ENCODE results near the gene BORCS5. TPM values are rescaled to one million over a fixed set of nuclear protein-coding genes. Genes with fewer than 3 reads are reported as not detected.

The BORCS5 gene
- total and polyA plus RNA-seq, 3 experiments from 2014 or later, result 22.0 to 39.7 (median 36.4) TPM

GRCh38 chr12:12473223-12473622 is 116.3 kb downstream of the BORCS5 start:
- Histone ChIP-seq H3K36me3 (ENCODE audit: insufficient read depth, low read length) (peaks cover 11% of the 10 kb centered on the region), H3K9me3 (ENCODE audit: low read length) (no peaks in the 10 kb centered on the region), H3K4me1 (ENCODE audit: insufficient read depth, low read length) (peaks cover 29% of the 10 kb centered on the region), H3K27ac (ENCODE audit: low read depth, low read length) (no peak overlapping the region), H3K4me3 (ENCODE audit: low read length) (no peak overlapping the region), H3K27me3 (ENCODE audit: insufficient read depth, low read length, poor library complexity, severe bottlenecking) (no peaks in the 10 kb centered on the region)
- DNase-seq, result no peak
- Mint-ChIP-seq H3K4me3 (peak overlapping the region in 2 of 7 donors; percentile 5 to 10), H3K27ac (peak overlapping the region; percentile 57 to 99 (median 95)), H3K27me3 (no peaks in the 10 kb centered on the region), H3K4me1 (peaks cover 50 to 73% (median 55%) of the 10 kb centered on the region in 3 donors), H3K9me3 (peaks cover 0 to 2% (median 0%) of the 10 kb centered on the region in 5 donors), H3K36me3 (peaks cover 19 to 75% (median 22%) of the 10 kb centered on the region in 3 donors)
- POLR2A ChIA-PET, result interaction anchor here (3.2 kb wide), 1 partner anchor 31 kb away, joined by 13 read pairs; no protein-coding TSS in a partner anchor
- CTCF ChIA-PET, result interaction anchor here (1.0 to 4.5 kb wide), 5 partner anchors 12 to 263 kb away, joined by 3 to 24 read pairs (median 8); no protein-coding TSS in a partner anchor

- no peaks in the 10 kb centered on the region for H3K9me3 ChIP-seq (ENCODE audit: low read length)
- DNase-seq, result no peak
- peaks cover 0 to 2% (median 0%) of the 10 kb centered on the region in 5 donors for H3K9me3 Mint-ChIP-seq
- H3K27me3 Mint-ChIP-seq, result no peaks in the 10 kb centered on the region
- peaks cover 11% of the 10 kb centered on the region for H3K36me3 ChIP-seq (ENCODE audit: insufficient read depth, low read length)
- H3K27me3 ChIP-seq (ENCODE audit: insufficient read depth, low read length, poor library complexity, severe bottlenecking), result no peaks in the 10 kb centered on the region
- H3K27ac Mint-ChIP-seq, result peak overlapping the region; percentile 88 to 99 (median 95)
- H3K27ac ChIP-seq (ENCODE audit: low read depth, low read length), result peak overlapping the region; percentile 71
- H3K4me3 Mint-ChIP-seq, result peak overlapping the region; percentile 23 to 82 (median 75)
- peaks cover 43 to 71% (median 54%) of the 10 kb centered on the region in 3 donors for H3K4me1 Mint-ChIP-seq
- peak overlapping the region; percentile 5 for H3K4me3 ChIP-seq (ENCODE audit: low read length)
- CTCF ChIA-PET, result interaction anchor here (0.7 to 4.5 kb wide), 14 partner anchors 9 to 262 kb away, joined by 3 to 24 read pairs (median 4); partner anchors contain the start of genes BORCS5 and DUSP16
- H3K36me3 Mint-ChIP-seq, result peaks cover 27 to 77% (median 29%) of the 10 kb centered on the region in 3 donors
- H3K4me1 ChIP-seq (ENCODE audit: insufficient read depth, low read length), result peaks cover 23% of the 10 kb centered on the region
- POLR2A ChIA-PET, result interaction anchor here (0.8 to 3.2 kb wide), 6 partner anchors 9 to 95 kb away, joined by 3 to 13 read pairs (median 5); no protein-coding TSS in a partner anchor
These were observed 117.6 kb downstream of the BORCS5 start for GRCh38 chr12:12474471-12474928.

GRCh38 chr12:12474931-12475795 is 118.3 kb downstream of the BORCS5 start:
- peaks cover 28 to 79% (median 36%) of the 10 kb centered on the region in 3 donors for H3K36me3 Mint-ChIP-seq
- Histone ChIP-seq H3K4me1 (ENCODE audit: insufficient read depth, low read length) (peaks cover 23% of the 10 kb centered on the region), H3K27ac (ENCODE audit: low read depth, low read length) (peak overlapping the region; percentile 71), H3K9me3 (ENCODE audit: low read length) (no peaks in the 10 kb centered on the region), H3K36me3 (ENCODE audit: insufficient read depth, low read length) (peaks cover 16% of the 10 kb centered on the region), H3K27me3 (ENCODE audit: insufficient read depth, low read length, poor library complexity, severe bottlenecking) (no peaks in the 10 kb centered on the region), H3K4me3 (ENCODE audit: low read length) (peak overlapping the region; percentile 5)
- peak overlapping the region; percentile 23 to 82 (median 75) for H3K4me3 Mint-ChIP-seq
- H3K4me1 Mint-ChIP-seq, result peaks cover 42 to 75% (median 61%) of the 10 kb centered on the region in 3 donors
- H3K27ac Mint-ChIP-seq, result peak overlapping the region; percentile 88 to 99 (median 95)
- peak in 4 of 5 donors; percentile 30 to 74 (median 54) for DNase-seq
- H3K27me3 Mint-ChIP-seq, result no peaks in the 10 kb centered on the region
- peaks cover 0 to 2% (median 0%) of the 10 kb centered on the region in 5 donors for H3K9me3 Mint-ChIP-seq
- ChIA-PET POLR2A (interaction anchor here (0.6 to 3.2 kb wide), 9 partner anchors 10 to 230 kb away, joined by 3 to 13 read pairs (median 4); no protein-coding TSS in a partner anchor), CTCF (interaction anchor here (0.7 to 4.5 kb wide), 14 partner anchors 8 to 261 kb away, joined by 3 to 24 read pairs (median 4); partner anchors contain the start of genes BORCS5 and DUSP16)

GRCh38 chr12:12476857-12477531 is 120.1 kb downstream of the BORCS5 start:
- no peaks in the 10 kb centered on the region for H3K9me3 ChIP-seq (ENCODE audit: low read length)
- peaks cover 16% of the 10 kb centered on the region for H3K36me3 ChIP-seq (ENCODE audit: insufficient read depth, low read length)
- H3K27me3 Mint-ChIP-seq, result no peaks in the 10 kb centered on the region
- CTCF ChIA-PET, result interaction anchor here (1.0 to 2.7 kb wide), 5 partner anchors 9 to 100 kb away, joined by 3 to 13 read pairs (median 5); partner anchors contain the start of gene DUSP16
- no peaks in the 10 kb centered on the region for H3K27me3 ChIP-seq (ENCODE audit: insufficient read depth, low read length, poor library complexity, severe bottlenecking)
- DNase-seq, result no peak
- peak overlapping the region in 1 of 7 donors; percentile 74 for H3K4me3 Mint-ChIP-seq
- POLR2A ChIA-PET, result interaction anchor here (0.7 to 1.6 kb wide), 4 partner anchors 11 to 100 kb away, joined by 3 to 5 read pairs (median 3); no protein-coding TSS in a partner anchor
- no peaks in the 10 kb centered on the region for H3K9me3 Mint-ChIP-seq
- peaks cover 25 to 70% (median 28%) of the 10 kb centered on the region in 3 donors for H3K36me3 Mint-ChIP-seq
- H3K4me1 Mint-ChIP-seq, result peaks cover 38 to 72% (median 69%) of the 10 kb centered on the region in 3 donors
- no peak overlapping the region for H3K4me3 ChIP-seq (ENCODE audit: low read length)
- peak overlapping the region in 7 of 8 donors; percentile 48 to 97 (median 68) for H3K27ac Mint-ChIP-seq
- no peak overlapping the region for H3K27ac ChIP-seq (ENCODE audit: low read depth, low read length)
- H3K4me1 ChIP-seq (ENCODE audit: insufficient read depth, low read length), result peaks cover 35% of the 10 kb centered on the region

GRCh38 chr12:12477532-12477890 is 120.6 kb downstream of the BORCS5 start:
- no peak overlapping the region for H3K4me3 ChIP-seq (ENCODE audit: low read length)
- no peaks in the 10 kb centered on the region for H3K27me3 ChIP-seq (ENCODE audit: insufficient read depth, low read length, poor library complexity, severe bottlenecking)
- Mint-ChIP-seq H3K27me3 (no peaks in the 10 kb centered on the region), H3K27ac (peak overlapping the region in 7 of 8 donors; percentile 52 to 88 (median 79)), H3K36me3 (peaks cover 27 to 72% (median 28%) of the 10 kb centered on the region in 3 donors), H3K4me1 (peaks cover 42 to 77% (median 73%) of the 10 kb centered on the region in 3 donors), H3K9me3 (no peaks in the 10 kb centered on the region), H3K4me3 (no peak overlapping the region)
- ChIA-PET POLR2A (interaction anchor here (0.7 to 1.1 kb wide), 2 partner anchors 11 to 36 kb away, joined by 3 read pairs; no protein-coding TSS in a partner anchor), CTCF (interaction anchor here (1.4 to 2.7 kb wide), 4 partner anchors 9 to 100 kb away, joined by 3 to 13 read pairs (median 8); partner anchors contain the start of gene DUSP16)
- DNase-seq, result no peak
- H3K36me3 ChIP-seq (ENCODE audit: insufficient read depth, low read length), result peaks cover 16% of the 10 kb centered on the region
- H3K27ac ChIP-seq (ENCODE audit: low read depth, low read length), result no peak overlapping the region
- H3K4me1 ChIP-seq (ENCODE audit: insufficient read depth, low read length), result peaks cover 38% of the 10 kb centered on the region
- no peaks in the 10 kb centered on the region for H3K9me3 ChIP-seq (ENCODE audit: low read length)

GRCh38 chr12:12480074-12480473 is 123.2 kb downstream of the BORCS5 start:
- Mint-ChIP-seq H3K27ac (peak overlapping the region; percentile 35 to 88 (median 68)), H3K4me1 (peaks cover 38 to 76% (median 70%) of the 10 kb centered on the region in 3 donors), H3K9me3 (no peaks in the 10 kb centered on the region), H3K27me3 (no peaks in the 10 kb centered on the region), H3K4me3 (peak overlapping the region in 1 of 7 donors; percentile 44), H3K36me3 (peaks cover 28 to 77% (median 34%) of the 10 kb centered on the region in 3 donors)
- Histone ChIP-seq H3K27me3 (ENCODE audit: insufficient read depth, low read length, poor library complexity, severe bottlenecking) (no peaks in the 10 kb centered on the region), H3K4me3 (ENCODE audit: low read length) (no peak overlapping the region), H3K36me3 (ENCODE audit: insufficient read depth, low read length) (peaks cover 16% of the 10 kb centered on the region), H3K9me3 (ENCODE audit: low read length) (no peaks in the 10 kb centered on the region), H3K27ac (ENCODE audit: low read depth, low read length) (no peak overlapping the region), H3K4me1 (ENCODE audit: insufficient read depth, low read length) (peaks cover 37% of the 10 kb centered on the region)
- no peak for DNase-seq
- POLR2A ChIA-PET, result interaction anchor here (0.6 to 0.7 kb wide), 2 partner anchors 35 to 130 kb away, joined by 3 to 6 read pairs; no protein-coding TSS in a partner anchor
- CTCF ChIA-PET, result interaction anchor here (1.4 kb wide), 1 partner anchor 10 kb away, joined by 4 read pairs; no protein-coding TSS in a partner anchor

GRCh38 chr12:12481631-12482030 is 124.8 kb downstream of the BORCS5 start:
- Mint-ChIP-seq H3K36me3 (peaks cover 33 to 76% (median 34%) of the 10 kb centered on the region in 3 donors), H3K9me3 (no peaks in the 10 kb centered on the region), H3K27ac (peak overlapping the region; percentile 89 to 99 (median 94)), H3K4me1 (peaks cover 32 to 67% (median 62%) of the 10 kb centered on the region in 3 donors), H3K27me3 (no peaks in the 10 kb centered on the region), H3K4me3 (peak overlapping the region; percentile 2 to 78 (median 16))
- Histone ChIP-seq H3K4me3 (ENCODE audit: low read length) (no peak overlapping the region), H3K9me3 (ENCODE audit: low read length) (no peaks in the 10 kb centered on the region), H3K27ac (ENCODE audit: low read depth, low read length) (peak overlapping the region; percentile 66), H3K27me3 (ENCODE audit: insufficient read depth, low read length, poor library complexity, severe bottlenecking) (no peaks in the 10 kb centered on the region), H3K36me3 (ENCODE audit: insufficient read depth, low read length) (peaks cover 10% of the 10 kb centered on the region), H3K4me1 (ENCODE audit: insufficient read depth, low read length) (peaks cover 26% of the 10 kb centered on the region)
- ChIA-PET POLR2A (interaction anchor here (0.6 to 1.5 kb wide), 4 partner anchors 16 to 255 kb away, joined by 3 to 7 read pairs (median 4); partner anchors contain the start of gene BORCS5), CTCF (interaction anchor here (0.8 to 3.5 kb wide), 5 partner anchors 16 to 255 kb away, joined by 3 to 19 read pairs (median 5); no protein-coding TSS in a partner anchor)
- peak in 2 of 5 donors; percentile 45 to 69 for DNase-seq

All from CD8-positive, alpha-beta memory T cell (primary cell).